BJ (cell line): Measurements from ENCODE around the gene PPM1G. TPM values are rescaled to one million over a fixed set of nuclear protein-coding genes. Genes with fewer than 3 reads are reported as not detected.

Experiments used
- CTCF ChIA-PET: fragments of 350-600 bp; formaldehyde crosslinking; extraction: SDS; loops from one replicate; lab custom pipeline; 2021; ENCODE audit warnings: antibody characterized with exemption, inconsistent platforms; lab: Yijun Ruan, JAX
- POLR2A ChIA-PET: fragments of 300-600 bp; sonication (Branson Sonifier 250); formaldehyde crosslinking; extraction: SDS; loops from one replicate; lab custom pipeline; 2021; ENCODE audit warnings: antibody characterized with exemption; lab: Charles Lee
- DNase-seq: peaks from one replicate; pipeline ENCODE4 v3.0.0-alpha.2; 2011; ENCODE audit warnings: low read depth
- H3K27me3 ChIP-seq: 2 replicates; pipeline ENCODE4 v1.6.0; 2011; ENCODE audit warnings: low read length; ENCODE audit not compliant: control insufficient read depth, insufficient read depth
- H3K36me3 ChIP-seq: 2 replicates; pipeline ENCODE4 v1.5.1; 2011; ENCODE audit warnings: low read length; ENCODE audit not compliant: control insufficient read depth, insufficient read depth
- H3K4me3 ChIP-seq: 2 replicates; pipeline ENCODE4 v1.5.1; 2011; ENCODE audit warnings: low read depth, mild to moderate bottlenecking, control low read depth, low read length
- CTCF ChIP-seq: IDR thresholded peaks from 2 replicates; pipeline ENCODE4 v1.5.1; 2011; ENCODE audit warnings: low read depth, mild to moderate bottlenecking, control low read depth, inconsistent platforms, low read length, moderate library complexity; ENCODE audit not compliant: insufficient read depth
- polyA plus RNA-seq: library from polyadenylated mRNA; depleted of rRNA; stranded (reverse); fragments of >200 nt; gene quantifications from 2 replicates; pipeline ENCODE4 v1.2.3, GENCODE V29; 2011

PPM1G gene
- polyA plus RNA-seq, 1 experiment: 48.3 TPM

- Histone ChIP-seq H3K4me3 (no peak overlapping the region), H3K36me3 (no peaks in the 10 kb centered on the region; the same call in 1 of the 2 replicates), H3K27me3 (no peaks in the 10 kb centered on the region)
- DNase-seq: no peak
- no peak for TF ChIP-seq CTCF
- ChIA-PET CTCF (no interaction called here), POLR2A (no interaction called here)
These were observed 18.3 kb downstream of the PPM1G start for GRCh38 chr2:27390822-27391679.

GRCh38 chr2:27381577-27382181, 27.7 kb downstream of the PPM1G start:
- Histone ChIP-seq H3K4me3 (no peak overlapping the region), H3K27me3 (no peaks in the 10 kb centered on the region), H3K36me3 (peaks cover 29% of the 10 kb centered on the region)
- DNase-seq: no peak
- ChIA-PET POLR2A (no interaction called here), CTCF (interaction anchor here (1.0 kb wide), 1 partner anchor 12 kb away, joined by 3 read pairs; no protein-coding TSS in a partner anchor)
- TF ChIP-seq CTCF: no peak

GRCh38 chr2:27380626-27381545, 28.5 kb downstream of the PPM1G start, which contains the start of gene ZNF513:
TSS of gene ZNF513 (minus strand) at chr2:27380734. CDS start at chr2:27380526, 208 bp downstream.
- TF ChIP-seq CTCF: no peak
- ChIA-PET POLR2A (interaction anchor here (0.6 to 0.7 kb wide), 3 partner anchors 11 to 58 kb away, joined by 3 to 5 read pairs (median 4); no protein-coding TSS in a partner anchor), CTCF (interaction anchor here (0.7 to 1.4 kb wide), 4 partner anchors 27 to 302 kb away, joined by 3 to 4 read pairs (median 3); partner anchors contain the start of gene PPM1G)
- peak; percentile 68 for DNase-seq
- Histone ChIP-seq H3K36me3 (peaks cover 35% of the 10 kb centered on the region), H3K4me3 (peak within 1 kb of the TSS; percentile 89), H3K27me3 (no peaks in the 10 kb centered on the region)

GRCh38 chr2:27379836-27380625, 29.4 kb downstream of the PPM1G start:
- POLR2A ChIA-PET: interaction anchor here (0.7 kb wide), 3 partner anchors 10 to 248 kb away, joined by 3 to 4 read pairs (median 3); no protein-coding TSS in a partner anchor
- H3K36me3 ChIP-seq: peaks cover 43% of the 10 kb centered on the region
- TF ChIP-seq CTCF: no peak
- no peak for DNase-seq
- CTCF ChIA-PET: interaction anchor here (0.7 to 1.4 kb wide), 5 partner anchors 10 to 303 kb away, joined by 3 to 4 read pairs (median 3); partner anchors contain the start of gene PPM1G
- H3K4me3 ChIP-seq: peak overlapping the region; percentile 89
- no peaks in the 10 kb centered on the region for H3K27me3 ChIP-seq
